Transverse colon (tissue), 4 donors: ENCODE results near the gene HIPK2.

Source experiments
- POLR2A ChIP-seq: fragments of 450-650 bp; IDR thresholded peaks from one replicate; pipeline ENCODE4 v1.6.1; 2016; ENCODE audit warnings: antibody characterized with exemption, mild to moderate bottlenecking, moderate library complexity
- POLR2AphosphoS5 ChIP-seq, 3 donors: sonication (generic); formaldehyde crosslinking; IDR thresholded peaks; one replicate each; pipeline ENCODE4 v1.6.1; 2016; ENCODE audit warnings: antibody characterized with exemption in 3 of 3
- TF ChIP-seq, protein P1 (sequence below), 5 experiments: fragments of 200-600 bp in 3 of 5; fragments of 450-650 bp in 2 of 5; sonication (generic) in 3 of 5; IDR thresholded peaks; 1 replicate in 2 of 5; 2 replicates in 3 of 5; pipeline ENCODE4 v1.5.1; 2016 to 2017; ENCODE audit warnings: antibody characterized with exemption in 5 of 5, inconsistent platforms in 3 of 5, mild to moderate bottlenecking in 2 of 5, moderate library complexity in 1 of 5

- TF ChIP-seq, protein P1, sequence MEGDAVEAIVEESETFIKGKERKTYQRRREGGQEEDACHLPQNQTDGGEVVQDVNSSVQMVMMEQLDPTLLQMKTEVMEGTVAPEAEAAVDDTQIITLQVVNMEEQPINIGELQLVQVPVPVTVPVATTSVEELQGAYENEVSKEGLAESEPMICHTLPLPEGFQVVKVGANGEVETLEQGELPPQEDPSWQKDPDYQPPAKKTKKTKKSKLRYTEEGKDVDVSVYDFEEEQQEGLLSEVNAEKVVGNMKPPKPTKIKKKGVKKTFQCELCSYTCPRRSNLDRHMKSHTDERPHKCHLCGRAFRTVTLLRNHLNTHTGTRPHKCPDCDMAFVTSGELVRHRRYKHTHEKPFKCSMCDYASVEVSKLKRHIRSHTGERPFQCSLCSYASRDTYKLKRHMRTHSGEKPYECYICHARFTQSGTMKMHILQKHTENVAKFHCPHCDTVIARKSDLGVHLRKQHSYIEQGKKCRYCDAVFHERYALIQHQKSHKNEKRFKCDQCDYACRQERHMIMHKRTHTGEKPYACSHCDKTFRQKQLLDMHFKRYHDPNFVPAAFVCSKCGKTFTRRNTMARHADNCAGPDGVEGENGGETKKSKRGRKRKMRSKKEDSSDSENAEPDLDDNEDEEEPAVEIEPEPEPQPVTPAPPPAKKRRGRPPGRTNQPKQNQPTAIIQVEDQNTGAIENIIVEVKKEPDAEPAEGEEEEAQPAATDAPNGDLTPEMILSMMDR (IDR thresholded peaks at IDR 0.05): no peak
- TF ChIP-seq POLR2A: no peak
- no peak for TF ChIP-seq POLR2AphosphoS5 (IDR thresholded peaks at IDR 0.05)
Measured at GRCh38 chr7:139825666-139826290, 48.0 kb upstream of the HIPK2 start.
